ENCODE measurements around the gene RBM38.
"Not testable (repeated sequence)": the region's sequence is repeated elsewhere in the genome, so short reads cannot be mapped to it uniquely, and the experiment has no call there.

The RBM38 gene

GRCh38 chr20:57428324-57429158, 37.3 kb downstream of the RBM38 start:
- peak; percentile 48 for DNase-seq (ENCODE audit: low read depth)
- no peak overlapping the region for H3K4me3 ChIP-seq (ENCODE audit: low read depth, low read length)
- no peak for TF ChIP-seq CTCF (IDR thresholded peaks at IDR 0.05; ENCODE audit: control insufficient read depth, extremely low read depth, insufficient read depth)

- TF ChIP-seq CTCF (IDR thresholded peaks at IDR 0.05; ENCODE audit: control insufficient read depth, extremely low read depth, insufficient read depth): no peak
- DNase-seq (ENCODE audit: low read depth): no peak
- H3K4me3 ChIP-seq (ENCODE audit: low read depth, low read length): no peak overlapping the region
Measured at GRCh38 chr20:57429159-57429496, 37.9 kb downstream of the RBM38 start.

GRCh38 chr20:57429580-57430200, 38.5 kb downstream of the RBM38 start:
- TF ChIP-seq CTCF (IDR thresholded peaks at IDR 0.05; ENCODE audit: control insufficient read depth, extremely low read depth, insufficient read depth): no peak
- H3K4me3 ChIP-seq (ENCODE audit: low read depth, low read length): no peak overlapping the region
- no peak for DNase-seq (ENCODE audit: low read depth)

- not testable (repeated sequence) for H3K4me3 ChIP-seq (ENCODE audit: low read depth, low read length); DNase-seq (ENCODE audit: low read depth)
Measured at GRCh38 chr20:57430201-57430596, 39.0 kb downstream of the RBM38 start.

GRCh38 chr20:57431539-57431835, 40.3 kb downstream of the RBM38 start:
- H3K4me3 ChIP-seq (ENCODE audit: low read depth, low read length): no peak overlapping the region
- no peak for TF ChIP-seq CTCF (IDR thresholded peaks at IDR 0.05; ENCODE audit: control insufficient read depth, extremely low read depth, insufficient read depth)
- no peak for DNase-seq (ENCODE audit: low read depth)

- no peak for TF ChIP-seq CTCF (IDR thresholded peaks at IDR 0.05; ENCODE audit: control insufficient read depth, extremely low read depth, insufficient read depth)
- no peak overlapping the region for H3K4me3 ChIP-seq (ENCODE audit: low read depth, low read length)
- no peak for DNase-seq (ENCODE audit: low read depth)
Measured at GRCh38 chr20:57432480-57432861, 41.3 kb downstream of the RBM38 start.

GRCh38 chr20:57432862-57433491, 41.8 kb downstream of the RBM38 start:
- TF ChIP-seq CTCF (IDR thresholded peaks at IDR 0.05; ENCODE audit: control insufficient read depth, extremely low read depth, insufficient read depth): no peak
- DNase-seq (ENCODE audit: low read depth): no peak
- H3K4me3 ChIP-seq (ENCODE audit: low read depth, low read length): no peak overlapping the region
